Testis (tissue), 2 donors: ENCODE data around the gene BPTF.

Experiments
- POLR2A ChIP-seq: fragments of 450-650 bp; IDR thresholded peaks from one replicate; pipeline ENCODE4 v1.6.1; 2017; ENCODE audit warnings: antibody characterized with exemption, mild to moderate bottlenecking, moderate library complexity
- TF ChIP-seq, protein P1 (sequence below), 3 experiments: fragments of 450-650 bp in 2 of 3; fragments of 200-600 bp in 1 of 3; sonication (generic) in 1 of 3; IDR thresholded peaks; one replicate each; pipeline ENCODE4 v1.5.1; 2016 to 2019; ENCODE audit warnings: antibody characterized with exemption in 3 of 3, mild to moderate bottlenecking in 2 of 3, moderate library complexity in 1 of 3

- TF ChIP-seq, protein P1, sequence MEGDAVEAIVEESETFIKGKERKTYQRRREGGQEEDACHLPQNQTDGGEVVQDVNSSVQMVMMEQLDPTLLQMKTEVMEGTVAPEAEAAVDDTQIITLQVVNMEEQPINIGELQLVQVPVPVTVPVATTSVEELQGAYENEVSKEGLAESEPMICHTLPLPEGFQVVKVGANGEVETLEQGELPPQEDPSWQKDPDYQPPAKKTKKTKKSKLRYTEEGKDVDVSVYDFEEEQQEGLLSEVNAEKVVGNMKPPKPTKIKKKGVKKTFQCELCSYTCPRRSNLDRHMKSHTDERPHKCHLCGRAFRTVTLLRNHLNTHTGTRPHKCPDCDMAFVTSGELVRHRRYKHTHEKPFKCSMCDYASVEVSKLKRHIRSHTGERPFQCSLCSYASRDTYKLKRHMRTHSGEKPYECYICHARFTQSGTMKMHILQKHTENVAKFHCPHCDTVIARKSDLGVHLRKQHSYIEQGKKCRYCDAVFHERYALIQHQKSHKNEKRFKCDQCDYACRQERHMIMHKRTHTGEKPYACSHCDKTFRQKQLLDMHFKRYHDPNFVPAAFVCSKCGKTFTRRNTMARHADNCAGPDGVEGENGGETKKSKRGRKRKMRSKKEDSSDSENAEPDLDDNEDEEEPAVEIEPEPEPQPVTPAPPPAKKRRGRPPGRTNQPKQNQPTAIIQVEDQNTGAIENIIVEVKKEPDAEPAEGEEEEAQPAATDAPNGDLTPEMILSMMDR (IDR thresholded peaks at IDR 0.05) = no peak
- no peak for TF ChIP-seq POLR2A
These were observed 170.4 kb downstream of the BPTF start for GRCh38 chr17:67995570-67996263.
